Hepatocyte (in vitro differentiated cells): ENCODE results near the gene NFIL3. TPM values are rescaled to one million over a fixed set of nuclear protein-coding genes. Genes with fewer than 3 reads are reported as not detected.
A peak's percentile ranks its signal among the peaks of the same experiment; 100 is the strongest.

Experiments used
- DNase-seq: peaks from one replicate; pipeline ENCODE4 v3.0.0-alpha.2; 2016; ENCODE audit warnings: low spot score
- H2AFZ ChIP-seq: fragments of 200-600 bp; sonication (generic); 2 replicates; pipeline ENCODE4 v1.6.0; 2016; ENCODE audit warnings: antibody characterized with exemption, mild to moderate bottlenecking
- H3K27ac ChIP-seq: fragments of 200-600 bp; sonication (generic); 2 replicates; pipeline ENCODE4 v1.5.1; 2016; ENCODE audit warnings: mild to moderate bottlenecking
- H3K27me3 ChIP-seq: fragments of 200-600 bp; sonication (generic); 2 replicates; pipeline ENCODE4 v1.6.1; 2016
- H3K36me3 ChIP-seq: fragments of 200-600 bp; sonication (generic); replicated peaks from 2 replicates; pipeline ENCODE4 v1.5.1; 2016; ENCODE audit warnings: low read depth; ENCODE audit not compliant: insufficient read depth
- H3K4me1 ChIP-seq: fragments of 200-600 bp; sonication (generic); 2 replicates; pipeline ENCODE4 v1.5.1; 2016; ENCODE audit warnings: mild to moderate bottlenecking, moderate library complexity; ENCODE audit not compliant: insufficient read depth
- H3K4me2 ChIP-seq: fragments of 200-600 bp; sonication (generic); 2 replicates; pipeline ENCODE4 v1.6.0; 2016
- H3K4me3 ChIP-seq: fragments of 200-600 bp; sonication (generic); 2 replicates; pipeline ENCODE4 v1.5.1; 2016; ENCODE audit warnings: mild to moderate bottlenecking
- H3K79me2 ChIP-seq: fragments of 200-600 bp; sonication (generic); 2 replicates; pipeline ENCODE4 v1.6.0; 2017; ENCODE audit warnings: mild to moderate bottlenecking
- H3K9me2 ChIP-seq: fragments of 200-600 bp; sonication (generic); replicated peaks from 2 replicates; pipeline ENCODE4 v1.6.0; 2017; ENCODE audit warnings: mild to moderate bottlenecking; ENCODE audit not compliant: insufficient read depth
- H3K9me3 ChIP-seq: fragments of 200-600 bp; sonication (generic); 2 replicates; pipeline ENCODE4 v1.5.1; 2016; ENCODE audit warnings: low read depth, mild to moderate bottlenecking
- H4K20me1 ChIP-seq: fragments of 200-600 bp; sonication (generic); 2 replicates; pipeline ENCODE4 v1.6.0; 2016; ENCODE audit warnings: mild to moderate bottlenecking; ENCODE audit not compliant: insufficient read depth, poor library complexity, severe bottlenecking
- EZH2 ChIP-seq: fragments of 200-600 bp; sonication (generic); IDR thresholded peaks from 2 replicates; pipeline ENCODE4 v1.6.1; 2016; ENCODE audit warnings: antibody characterized with exemption, mild to moderate bottlenecking, borderline replicate concordance
- EZH2phosphoT487 ChIP-seq: fragments of 200-600 bp; sonication (generic); IDR thresholded peaks from one replicate; pipeline ENCODE4 v1.6.1; 2018; ENCODE audit warnings: antibody characterized with exemption, mild to moderate bottlenecking, low read depth, moderate library complexity; ENCODE audit not compliant: unreplicated experiment, severe bottlenecking
- WGBS: methylation state at CpG from one replicate; pipeline ENCODE4 v1.1.6; 2016; ENCODE audit warnings: low lambda C conversion rate; ENCODE audit errors: missing lambda C conversion rate; 5-methylcytosine and 5-hydroxymethylcytosine counted together
- polyA plus RNA-seq: library from polyadenylated mRNA; unstranded; fragments of >200 nt; fragmentation: Nextera tagmentation; extraction: Ambion mirVana; gene quantifications from 2 replicates; pipeline ENCODE4 v1.2.1, GENCODE V29; 2016
- total RNA-seq: library from RNA; depleted of rRNA; stranded (reverse); fragments of >200 nt; gene quantifications from 2 replicates; pipeline ENCODE4 v1.2.3, GENCODE V29; 2014
- TF ChIP-seq, protein P1 (sequence below): fragments of 200-600 bp; sonication (generic); IDR thresholded peaks from 2 replicates; pipeline ENCODE4 v1.5.1; 2016; ENCODE audit warnings: antibody characterized with exemption, mild to moderate bottlenecking; ENCODE audit not compliant: poor library complexity

NFIL3 gene
- total and polyA plus RNA-seq, 2 experiments from 2014 or later = 69.6 to 99.6 TPM

DNA sequence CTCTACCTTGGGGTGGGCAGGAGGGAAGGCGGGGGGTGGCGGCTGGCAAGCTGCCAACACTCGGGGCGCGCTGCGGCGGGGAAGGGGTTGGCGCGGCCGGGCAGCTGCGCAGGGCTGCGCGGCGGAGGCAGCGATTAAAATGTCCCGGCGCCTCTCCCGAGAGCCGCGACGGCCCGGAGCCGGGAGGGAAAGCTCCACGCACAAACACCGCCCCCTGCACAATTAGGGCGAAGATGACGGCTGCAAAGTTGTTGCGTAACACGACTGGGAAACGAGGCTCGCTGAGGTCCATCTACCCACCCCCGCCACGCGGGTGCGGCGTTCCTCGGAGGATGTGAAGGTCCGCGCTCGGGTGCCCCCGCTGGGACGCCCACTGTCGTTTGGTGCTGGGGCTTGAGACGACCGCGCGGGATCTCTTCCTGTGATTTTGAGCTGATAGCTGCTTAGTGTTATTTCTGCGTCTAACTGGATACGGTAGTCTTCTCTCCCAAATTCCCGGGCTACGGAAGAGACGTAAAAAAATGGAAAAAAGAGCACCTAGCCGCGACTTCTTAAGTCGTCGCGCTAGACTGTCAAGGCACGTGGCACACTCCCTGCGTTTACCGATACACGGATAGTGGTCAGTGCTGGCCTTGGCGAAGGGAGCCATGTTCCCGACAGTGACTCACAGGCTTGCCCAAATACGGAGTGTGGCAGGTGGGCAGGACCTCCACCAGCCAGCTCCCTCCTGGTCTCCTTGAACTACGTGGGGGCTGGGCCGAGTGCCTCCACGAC lies 958 bp upstream of the NFIL3 start:
- 2% methylated on average over 41 of the region's 67 CpGs for WGBS
- peaks cover 10% of the 10 kb centered on the region for H3K4me1 ChIP-seq
- peak overlapping the region; percentile 74 for H2AFZ ChIP-seq
- peak overlapping the region; percentile 95 for H3K4me2 ChIP-seq
- DNase-seq = peak; percentile 93
- H4K20me1 ChIP-seq = peaks cover 25% of the 10 kb centered on the region
- no peaks in the 10 kb centered on the region for H3K9me3 ChIP-seq
- TF ChIP-seq EZH2 = no peak
- TF ChIP-seq, protein P1, sequence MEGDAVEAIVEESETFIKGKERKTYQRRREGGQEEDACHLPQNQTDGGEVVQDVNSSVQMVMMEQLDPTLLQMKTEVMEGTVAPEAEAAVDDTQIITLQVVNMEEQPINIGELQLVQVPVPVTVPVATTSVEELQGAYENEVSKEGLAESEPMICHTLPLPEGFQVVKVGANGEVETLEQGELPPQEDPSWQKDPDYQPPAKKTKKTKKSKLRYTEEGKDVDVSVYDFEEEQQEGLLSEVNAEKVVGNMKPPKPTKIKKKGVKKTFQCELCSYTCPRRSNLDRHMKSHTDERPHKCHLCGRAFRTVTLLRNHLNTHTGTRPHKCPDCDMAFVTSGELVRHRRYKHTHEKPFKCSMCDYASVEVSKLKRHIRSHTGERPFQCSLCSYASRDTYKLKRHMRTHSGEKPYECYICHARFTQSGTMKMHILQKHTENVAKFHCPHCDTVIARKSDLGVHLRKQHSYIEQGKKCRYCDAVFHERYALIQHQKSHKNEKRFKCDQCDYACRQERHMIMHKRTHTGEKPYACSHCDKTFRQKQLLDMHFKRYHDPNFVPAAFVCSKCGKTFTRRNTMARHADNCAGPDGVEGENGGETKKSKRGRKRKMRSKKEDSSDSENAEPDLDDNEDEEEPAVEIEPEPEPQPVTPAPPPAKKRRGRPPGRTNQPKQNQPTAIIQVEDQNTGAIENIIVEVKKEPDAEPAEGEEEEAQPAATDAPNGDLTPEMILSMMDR = no peak
- peaks cover 37% of the 10 kb centered on the region for H3K79me2 ChIP-seq
- H3K27ac ChIP-seq = peak overlapping the region; percentile 100
- peak overlapping the region; percentile 89 for H3K4me3 ChIP-seq
- no peaks in the 10 kb centered on the region for H3K36me3 ChIP-seq
- H3K9me2 ChIP-seq = no peaks in the 10 kb centered on the region
- H3K27me3 ChIP-seq = no peaks in the 10 kb centered on the region

DNA sequence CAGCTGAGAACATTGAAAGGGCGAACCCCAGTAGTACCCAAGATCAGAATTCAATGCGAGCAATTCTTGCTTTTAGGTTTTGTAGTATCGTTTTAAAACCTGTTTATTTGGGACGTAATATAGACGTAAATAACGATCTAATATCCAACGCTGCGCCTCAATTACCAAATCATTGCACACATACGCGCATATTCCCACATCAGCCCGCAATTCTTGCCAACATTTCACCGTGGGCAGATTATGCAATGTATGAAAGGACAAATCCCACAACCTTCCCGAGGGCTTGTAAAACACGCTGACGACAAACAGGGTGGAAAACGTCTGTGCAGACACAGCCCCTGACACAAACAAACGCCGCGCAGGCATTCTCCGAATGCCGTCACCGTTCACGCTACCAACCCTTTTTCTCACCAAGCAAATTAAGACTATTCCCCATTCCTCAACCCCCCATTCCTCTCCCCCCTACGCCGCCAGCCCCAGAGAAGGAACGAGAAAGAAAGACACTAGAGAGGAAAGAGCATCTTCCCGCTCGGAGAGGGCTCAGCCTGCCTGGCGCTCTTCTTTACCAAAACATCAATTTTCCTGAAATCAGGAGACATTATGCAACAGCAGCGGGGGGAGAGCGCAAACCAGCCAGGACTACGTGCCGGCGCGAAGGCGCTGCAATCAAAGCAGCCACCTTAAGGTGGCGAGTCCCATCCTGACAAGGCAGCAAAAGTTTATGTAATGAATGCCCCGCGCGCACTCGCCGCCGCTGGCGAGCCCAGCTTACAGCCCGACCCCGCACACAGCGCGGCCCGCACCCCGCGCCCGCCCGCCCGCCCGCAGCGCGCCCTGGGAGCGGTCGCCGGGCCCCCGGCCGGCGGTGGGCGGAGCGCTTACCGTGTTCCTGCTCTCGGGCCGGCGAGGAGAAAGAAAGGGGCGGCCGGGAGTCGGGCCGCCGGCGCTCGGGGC lies 597 bp downstream of the NFIL3 start:
- H3K4me3 ChIP-seq = peak overlapping the region; percentile 90
- DNase-seq = peak; percentile 81
- peak overlapping the region; percentile 98 for H3K27ac ChIP-seq
- H2AFZ ChIP-seq = no peak overlapping the region
- H3K36me3 ChIP-seq = no peaks in the 10 kb centered on the region
- TF ChIP-seq EZH2 (no peak), EZH2phosphoT487 (no peak)
- TF ChIP-seq, protein P1 = no peak
- no peaks in the 10 kb centered on the region for H3K9me2 ChIP-seq
- H3K9me3 ChIP-seq = no peaks in the 10 kb centered on the region
- H3K79me2 ChIP-seq = peaks cover 51% of the 10 kb centered on the region
- H3K27me3 ChIP-seq = no peaks in the 10 kb centered on the region
- peaks cover 33% of the 10 kb centered on the region for H4K20me1 ChIP-seq
- peaks cover 23% of the 10 kb centered on the region for H3K4me1 ChIP-seq
- under 1% methylated on average over 41 of the region's 76 CpGs for WGBS
- peak overlapping the region; percentile 74 for H3K4me2 ChIP-seq

DNA sequence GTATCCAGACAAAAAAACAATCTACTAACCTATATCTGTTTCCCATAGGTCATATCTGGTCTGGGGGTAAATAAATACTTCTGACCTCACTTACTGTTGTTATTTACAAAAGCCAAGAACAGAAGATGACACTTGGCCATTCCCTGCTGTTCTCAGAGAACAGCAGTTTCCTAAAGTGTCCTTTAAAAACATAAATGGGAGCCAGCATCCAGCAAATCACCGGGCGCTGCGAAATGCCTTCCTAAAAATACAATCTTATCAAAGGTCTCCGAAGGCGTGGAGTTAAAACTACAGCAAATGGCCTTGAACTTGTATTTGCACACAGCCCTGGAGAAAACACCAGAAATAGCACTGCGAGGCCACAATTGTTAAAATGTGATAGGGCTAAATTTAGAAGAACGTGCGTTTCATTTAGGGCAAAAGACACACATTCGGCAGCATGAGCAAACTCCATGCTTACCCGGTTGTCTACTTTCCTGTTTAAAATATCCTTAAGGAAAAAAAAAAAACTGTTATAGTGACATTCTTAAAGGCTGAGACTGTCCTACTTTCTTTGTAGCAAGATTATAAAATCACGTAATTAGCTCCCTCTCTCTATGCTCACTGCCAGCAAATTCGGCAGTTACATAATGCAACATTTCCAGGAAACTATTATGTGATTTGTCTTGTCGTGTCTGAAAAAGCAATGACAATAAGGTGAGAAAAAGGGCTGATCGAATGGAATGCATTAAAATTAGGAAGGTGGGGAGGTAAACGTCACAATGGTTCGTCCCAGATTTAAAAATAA lies 1.5 kb downstream of the NFIL3 start:
- Histone ChIP-seq H4K20me1 (peaks cover 41% of the 10 kb centered on the region), H3K27ac (peak overlapping the region; percentile 98), H3K4me1 (peaks cover 30% of the 10 kb centered on the region), H3K4me3 (peak overlapping the region; percentile 90), H3K36me3 (no peaks in the 10 kb centered on the region), H3K9me2 (no peaks in the 10 kb centered on the region), H3K4me2 (peak overlapping the region; percentile 74), H2AFZ (no peak overlapping the region), H3K27me3 (no peaks in the 10 kb centered on the region), H3K9me3 (no peaks in the 10 kb centered on the region), H3K79me2 (peaks cover 59% of the 10 kb centered on the region)
- peak; percentile 19 for DNase-seq
- TF ChIP-seq EZH2 (no peak), EZH2phosphoT487 (no peak)
- TF ChIP-seq, protein P1 = no peak
- under 1% methylated on average over 16 of the region's 16 CpGs for WGBS
